Measurements from ENCODE around the gene LCN15.
"Not testable (repeated sequence)": the region's sequence is repeated elsewhere in the genome, so short reads cannot be mapped to it uniquely, and the experiment has no call there.

The LCN15 gene

GRCh38 chr9:136714893-136715274 is 49.4 kb downstream of the LCN15 start:
- no peak overlapping the region for H3K4me3 ChIP-seq
- DNase-seq (ENCODE audit: low spot score), result no peak
- no peak for TF ChIP-seq CTCF (IDR thresholded peaks at IDR 0.05)
- H3K27ac ChIP-seq, result peak overlapping the region in 1 of 2 donors; percentile 66

- Histone ChIP-seq H3K4me3 (no peak overlapping the region), H3K27ac (peak overlapping the region in 1 of 2 donors; percentile 43)
- DNase-seq (ENCODE audit: low spot score), result no peak
- TF ChIP-seq CTCF (IDR thresholded peaks at IDR 0.05), result no peak
Observed at GRCh38 chr9:136714096-136714892, 50.0 kb downstream of the LCN15 start.

GRCh38 chr9:136713550-136713949 is 50.8 kb downstream of the LCN15 start:
- Histone ChIP-seq H3K4me3 (peak overlapping the region; percentile 64), H3K27ac (peak overlapping the region in 1 of 2 donors; percentile 43)
- TF ChIP-seq CTCF (IDR thresholded peaks at IDR 0.05), result no peak
- DNase-seq (ENCODE audit: low spot score), result no peak

- H3K4me3 ChIP-seq, result peak overlapping the region; percentile 64
- no peak for DNase-seq (ENCODE audit: low spot score)
- no peak for TF ChIP-seq CTCF (IDR thresholded peaks at IDR 0.05)
- H3K27ac ChIP-seq, result peak overlapping the region in 1 of 2 donors; percentile 43
Observed at GRCh38 chr9:136712690-136713544, 51.4 kb downstream of the LCN15 start.

- no peak for DNase-seq (ENCODE audit: low spot score)
- Histone ChIP-seq H3K27ac (peak within 1 kb of the TSS in 1 of 2 donors; percentile 43), H3K4me3 (peak within 1 kb of the TSS; percentile 64)
- no peak for TF ChIP-seq CTCF (IDR thresholded peaks at IDR 0.05)
Observed at GRCh38 chr9:136711751-136712689, 52.3 kb downstream of the LCN15 start, which contains the start of gene DIPK1B. Gene DIPK1B, plus strand, starts transcription at chr9:136712572. Its CDS starts 94 bp downstream, at chr9:136712666.

GRCh38 chr9:136711219-136711648 is 53.1 kb downstream of the LCN15 start:
- DNase-seq (ENCODE audit: low spot score); H3K4me3 ChIP-seq; H3K27ac ChIP-seq: not testable (repeated sequence)

All from coronary artery (tissue), 2 donors.